ENCODE data around the gene ANKRD22.
"Not testable (repeated sequence)": the region's sequence is repeated elsewhere in the genome, so short reads cannot be mapped to it uniquely, and the experiment has no call there.

ANKRD22 gene

DNA sequence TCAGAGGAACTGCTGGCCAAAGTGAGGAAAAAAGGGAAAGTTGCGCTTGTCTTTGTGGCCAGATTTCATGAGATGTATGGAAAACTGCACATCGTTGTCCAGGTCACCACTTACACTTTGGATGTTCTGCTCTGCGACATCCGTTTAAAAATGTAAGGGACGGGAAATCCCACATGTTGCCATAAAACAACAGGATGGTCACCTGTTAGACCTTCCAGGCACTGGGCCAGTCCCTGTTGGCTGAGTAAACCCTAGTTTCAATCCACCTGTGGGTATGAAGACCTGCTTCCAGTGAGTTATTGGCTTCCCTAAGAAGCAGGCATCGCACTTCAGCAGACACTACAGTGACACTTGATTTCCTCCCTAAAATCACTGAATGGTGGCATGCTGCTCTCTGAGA lies 25.7 kb upstream of the ANKRD22 start:
- no peak for DNase-seq (ENCODE audit: low read depth, low spot score)

DNA sequence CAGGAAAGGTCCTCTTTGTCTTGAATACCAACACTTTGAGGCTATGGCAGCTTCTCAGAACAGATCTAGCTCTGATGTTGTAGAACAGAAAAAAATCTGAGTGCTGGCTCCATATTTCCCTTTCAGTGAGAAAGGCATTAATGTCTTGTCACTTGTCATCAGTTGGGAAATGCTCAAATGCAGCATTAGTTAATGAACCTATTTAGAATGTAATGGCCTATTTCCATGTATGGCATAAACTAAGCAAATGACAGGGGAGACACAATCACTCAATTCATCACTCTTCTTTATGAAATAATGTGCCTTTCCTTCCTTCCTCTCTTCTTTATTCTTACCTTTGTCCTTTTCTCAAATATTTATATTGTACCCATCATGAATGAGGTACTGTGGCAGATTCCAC lies 23.4 kb upstream of the ANKRD22 start:
- DNase-seq (ENCODE audit: low read depth, low spot score): no peak

DNA sequence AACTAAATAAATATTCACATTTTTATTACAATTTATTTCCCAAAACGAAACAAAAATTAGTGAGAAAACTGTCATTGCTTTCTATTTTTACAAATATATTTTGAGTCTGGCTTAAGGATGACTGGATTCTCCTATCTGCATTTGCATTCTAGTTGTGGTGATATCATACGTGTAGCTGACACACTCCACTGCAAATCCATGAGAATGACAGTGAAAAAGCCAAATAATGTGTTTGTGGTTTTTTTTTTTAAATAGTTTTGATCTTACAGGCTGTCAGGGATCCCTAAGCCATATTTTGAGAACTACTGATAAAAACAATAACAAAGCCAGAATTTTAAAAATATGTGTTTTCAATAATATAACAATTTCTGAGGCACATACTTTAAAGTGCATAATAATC lies 22.6 kb upstream of the ANKRD22 start:
- no peak for DNase-seq (ENCODE audit: low read depth, low spot score)

DNA sequence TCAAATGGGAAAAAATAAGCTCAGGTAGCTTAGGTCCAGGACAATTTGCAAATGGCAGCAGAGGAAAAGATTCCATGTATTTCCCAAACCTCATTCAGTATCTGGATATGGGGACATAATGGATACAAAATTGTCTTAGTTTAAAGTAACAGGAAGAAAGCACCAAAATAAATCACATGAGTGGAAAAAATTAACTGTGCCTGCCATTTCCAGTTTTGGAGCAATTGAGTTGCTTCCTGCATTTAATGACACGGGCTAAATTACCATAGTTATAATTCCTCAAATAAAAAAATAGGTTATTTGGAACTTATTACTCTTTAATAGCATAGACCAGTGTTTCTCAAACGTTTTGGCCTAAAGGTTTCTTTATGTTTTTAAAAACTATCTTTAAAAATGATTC lies 22.1 kb upstream of the ANKRD22 start:
- no peak for DNase-seq (ENCODE audit: low read depth, low spot score)

DNA sequence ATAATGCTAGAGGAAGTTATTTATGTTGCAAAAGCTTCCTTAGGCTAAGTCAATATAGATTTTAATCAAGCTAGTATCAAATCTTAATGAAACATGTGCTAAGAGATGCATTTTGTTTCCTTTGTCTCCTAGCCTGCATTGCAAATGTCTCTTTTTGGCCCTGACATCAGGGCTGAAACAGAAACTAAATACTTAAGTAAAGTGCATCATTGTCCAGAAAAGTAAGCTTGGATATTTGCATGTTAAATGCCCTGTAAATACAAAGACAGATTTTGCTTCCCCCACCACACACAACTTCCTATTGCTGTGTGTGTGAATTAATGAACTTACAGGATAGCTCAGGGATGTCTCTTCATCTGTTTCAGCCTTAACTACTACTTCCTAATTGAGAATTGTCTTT lies 18.4 kb upstream of the ANKRD22 start:
- DNase-seq (ENCODE audit: low read depth, low spot score): no peak

DNA sequence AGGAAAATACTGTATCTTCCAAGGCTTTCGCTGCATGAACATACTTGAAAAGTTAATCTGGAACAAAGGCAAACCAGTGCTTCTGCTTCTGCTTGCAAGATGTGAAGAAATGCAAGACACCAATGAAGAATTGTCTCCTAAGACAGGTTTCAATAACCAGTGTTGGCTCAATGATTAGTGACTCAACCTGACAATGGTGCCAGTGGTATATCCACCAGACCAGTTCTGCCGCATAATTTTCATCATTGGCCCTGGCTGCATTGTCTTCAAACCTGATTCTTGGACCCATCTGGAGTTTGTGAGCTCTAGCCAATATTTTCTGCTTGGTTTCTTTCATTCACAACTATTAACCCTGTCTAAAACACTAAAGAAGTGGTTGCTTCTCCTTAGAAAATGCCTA lies 14.8 kb upstream of the ANKRD22 start:
- no peak for DNase-seq (ENCODE audit: low read depth, low spot score)

DNA sequence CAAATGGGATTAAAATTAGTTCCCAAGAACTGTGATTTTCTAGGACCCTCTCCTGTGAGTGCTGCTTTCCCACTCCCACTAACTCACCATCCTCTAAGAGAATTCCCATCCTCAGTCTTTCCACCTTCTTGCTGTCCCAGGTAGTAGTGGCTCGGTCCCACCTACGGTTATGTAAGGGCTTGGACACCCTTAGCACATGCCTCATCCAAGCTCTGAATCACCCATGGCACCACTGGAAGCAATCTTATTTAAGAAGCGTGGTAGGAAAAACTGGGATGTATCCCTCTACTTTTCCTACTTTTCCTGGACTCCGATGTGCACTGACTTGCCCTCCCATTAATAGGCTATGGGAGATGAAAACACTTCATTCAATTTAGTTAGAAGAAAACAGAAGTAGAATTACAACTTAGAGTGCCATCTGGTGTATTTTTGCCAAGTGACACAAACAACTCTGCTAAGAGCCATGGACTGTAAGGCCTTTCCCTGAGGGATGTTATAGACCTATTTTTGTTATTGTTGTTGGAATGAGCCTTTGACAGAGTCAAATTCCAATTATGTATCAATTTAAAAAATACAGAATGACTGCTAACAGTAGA lies 13.7 kb upstream of the ANKRD22 start:
- DNase-seq (ENCODE audit: low read depth, low spot score): no peak

DNA sequence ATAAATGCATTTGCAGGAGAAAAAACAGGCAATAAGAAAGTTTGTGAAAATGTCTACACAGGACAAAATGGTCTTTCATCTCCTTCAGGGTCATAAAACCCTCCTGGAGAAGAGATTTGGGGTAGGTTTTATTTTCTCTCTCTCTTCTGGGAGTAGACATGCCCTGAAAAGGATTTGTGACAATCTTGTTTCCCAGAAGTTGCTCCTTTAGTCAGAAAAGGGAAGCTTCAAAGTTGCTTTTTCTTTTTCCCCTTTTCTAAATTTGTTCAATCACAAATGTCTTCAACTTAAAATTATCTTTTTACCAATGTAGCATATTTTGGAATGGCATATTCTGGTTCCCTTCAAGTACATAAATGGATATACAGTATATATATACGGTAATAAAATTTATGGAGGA lies 9.4 kb upstream of the ANKRD22 start:
- DNase-seq (ENCODE audit: low read depth, low spot score): no peak

DNA sequence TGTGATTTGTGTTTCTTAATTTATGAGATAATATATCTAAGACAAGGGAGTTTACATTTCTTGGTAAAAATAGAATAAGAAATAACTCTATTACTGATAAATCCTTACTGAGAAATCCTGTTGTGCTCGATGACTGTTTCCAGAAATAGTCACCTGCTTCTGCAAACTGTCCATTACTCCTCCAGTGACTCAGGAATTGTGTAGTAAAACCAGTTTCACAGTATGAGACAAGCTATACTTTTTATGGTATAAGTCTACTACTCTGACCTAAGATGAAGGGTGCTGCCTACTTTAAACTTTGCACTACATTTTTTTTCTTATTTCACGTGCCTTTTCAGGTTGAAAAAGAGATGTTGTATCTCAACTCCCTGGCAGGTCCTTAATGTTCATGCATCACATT lies 6.8 kb upstream of the ANKRD22 start:
- DNase-seq (ENCODE audit: low read depth, low spot score): no peak

DNA sequence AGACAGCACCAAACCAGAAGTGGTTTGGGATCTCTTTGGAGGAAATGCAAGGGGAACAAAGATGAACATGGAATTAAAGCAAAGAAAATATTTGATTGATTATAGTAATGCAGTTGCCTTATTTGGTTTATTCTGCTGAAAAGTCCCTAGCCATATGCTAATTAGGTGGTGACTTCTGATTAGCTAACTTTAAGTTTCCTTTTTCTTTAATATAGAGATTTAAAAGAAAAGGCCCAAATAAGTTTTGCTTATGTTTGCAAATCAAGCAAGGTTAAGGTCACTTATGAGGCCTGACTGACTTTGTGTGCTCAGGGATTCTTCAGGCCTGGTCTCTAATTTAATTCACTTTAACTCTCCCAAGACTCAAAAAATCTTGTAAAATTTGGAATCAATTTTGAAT lies 6.2 kb upstream of the ANKRD22 start:
- no peak for DNase-seq (ENCODE audit: low read depth, low spot score)

DNA sequence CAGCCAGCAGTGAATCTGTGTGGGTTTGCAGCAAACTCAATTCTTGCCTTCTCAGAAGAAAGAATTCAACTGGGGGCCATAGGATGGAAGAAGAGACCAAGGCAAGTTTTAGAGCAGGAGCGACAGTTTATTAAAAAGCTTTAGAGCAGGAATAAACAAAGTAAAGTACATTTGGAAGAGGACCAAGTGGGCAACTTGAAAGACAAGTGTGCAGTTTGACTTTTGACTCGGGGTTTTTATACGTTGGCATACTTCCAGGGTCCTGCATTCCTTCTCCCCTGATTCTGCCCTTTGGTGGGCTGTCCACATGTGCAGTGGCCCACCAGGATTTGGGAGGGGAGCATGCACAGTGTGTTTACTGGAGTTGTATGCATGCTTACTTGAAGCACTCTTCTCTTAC lies 3.0 kb upstream of the ANKRD22 start:
- DNase-seq (ENCODE audit: low read depth, low spot score): no peak

DNA sequence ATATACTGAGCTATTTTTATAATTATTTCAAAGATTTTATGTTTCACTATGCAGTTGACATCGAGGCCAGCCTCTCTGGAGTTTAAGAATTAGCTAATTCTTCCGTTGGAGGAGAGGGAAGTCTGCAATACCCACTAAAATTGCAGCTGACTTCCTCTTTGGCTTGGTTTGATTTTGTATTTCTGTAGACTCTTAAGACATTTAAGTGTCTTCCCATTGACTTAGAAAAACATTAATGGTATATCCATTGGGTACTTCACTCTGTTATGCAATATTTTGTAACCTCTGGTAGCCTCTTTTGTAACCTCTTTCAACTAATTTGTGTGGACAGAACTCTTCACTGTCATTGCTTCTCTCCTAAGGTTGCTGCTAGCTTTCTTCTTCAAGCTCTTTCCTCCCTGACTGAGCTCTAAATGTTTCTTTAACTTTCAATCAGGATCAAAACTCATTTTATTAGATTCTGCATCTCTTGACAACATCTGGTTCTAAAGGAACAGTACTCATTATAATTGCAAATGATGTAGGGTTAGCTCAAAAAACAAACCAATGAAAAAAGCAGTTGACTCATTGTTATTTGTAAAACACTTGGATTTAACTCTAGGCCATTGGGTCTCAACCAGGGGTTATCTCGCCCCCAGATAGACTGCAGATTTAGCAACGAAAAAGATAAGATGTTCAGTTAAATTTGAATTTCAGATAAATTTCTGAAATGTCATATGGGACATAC lies 1.7 kb upstream of the ANKRD22 start:
- no peak for DNase-seq (ENCODE audit: low read depth, low spot score)

DNA sequence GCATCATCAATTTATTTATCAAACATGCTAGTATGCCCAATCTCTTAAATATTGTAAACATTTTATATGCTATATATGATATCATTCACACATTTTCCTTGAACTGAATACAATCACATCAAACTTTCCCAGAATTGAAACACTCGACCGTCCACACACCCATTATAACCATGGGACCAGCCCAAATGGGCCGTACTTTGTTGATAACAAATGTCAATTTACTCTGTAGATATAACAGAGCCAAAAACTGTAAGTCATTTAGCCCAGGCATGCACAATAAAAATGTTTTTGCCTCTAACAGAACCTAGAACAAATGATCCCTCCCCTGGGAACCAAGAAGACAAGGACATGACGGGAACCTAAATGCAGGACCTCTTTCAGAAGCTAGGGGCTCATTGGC lies 683 bp upstream of the ANKRD22 start:
- DNase-seq (ENCODE audit: low read depth, low spot score): no peak

DNA sequence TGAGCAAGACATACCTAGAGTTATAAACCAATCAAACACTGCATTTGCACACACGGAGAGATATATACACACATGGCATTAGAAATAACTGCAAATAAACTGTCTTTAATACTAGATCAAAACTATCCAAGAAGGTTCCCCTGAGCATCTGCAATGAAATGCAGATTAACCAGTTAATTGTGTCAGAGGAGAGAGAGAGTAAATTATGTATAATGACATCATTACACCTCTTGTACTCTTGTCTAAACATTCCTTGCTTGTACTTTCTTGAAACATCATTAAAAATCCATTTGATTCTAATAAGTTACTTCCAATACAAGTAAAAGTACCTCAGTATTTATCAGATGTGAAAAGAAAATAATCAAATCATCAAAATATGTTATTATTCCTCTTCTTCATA lies 932 bp downstream of the ANKRD22 start:
- no peak for DNase-seq (ENCODE audit: low read depth, low spot score)

DNA sequence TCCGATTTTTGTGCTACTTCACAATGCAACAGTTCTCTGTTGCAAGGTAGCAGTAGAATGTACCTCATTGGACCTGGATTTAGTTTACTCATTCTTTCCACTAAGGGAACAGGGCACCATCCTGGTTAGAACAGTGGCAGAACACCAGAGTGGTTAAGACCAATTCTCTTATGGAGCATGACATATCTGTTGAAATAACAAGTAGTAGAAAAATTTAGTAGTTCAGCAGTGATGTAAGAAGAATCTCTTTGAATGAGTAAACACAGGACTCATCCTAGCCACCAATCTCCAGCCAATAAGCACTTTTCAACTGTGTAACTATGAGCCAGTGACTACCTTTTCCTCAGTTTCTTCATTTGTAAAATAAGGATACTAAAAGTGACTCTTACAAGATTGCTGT lies 2.4 kb downstream of the ANKRD22 start:
- DNase-seq (ENCODE audit: low read depth, low spot score): no peak

DNA sequence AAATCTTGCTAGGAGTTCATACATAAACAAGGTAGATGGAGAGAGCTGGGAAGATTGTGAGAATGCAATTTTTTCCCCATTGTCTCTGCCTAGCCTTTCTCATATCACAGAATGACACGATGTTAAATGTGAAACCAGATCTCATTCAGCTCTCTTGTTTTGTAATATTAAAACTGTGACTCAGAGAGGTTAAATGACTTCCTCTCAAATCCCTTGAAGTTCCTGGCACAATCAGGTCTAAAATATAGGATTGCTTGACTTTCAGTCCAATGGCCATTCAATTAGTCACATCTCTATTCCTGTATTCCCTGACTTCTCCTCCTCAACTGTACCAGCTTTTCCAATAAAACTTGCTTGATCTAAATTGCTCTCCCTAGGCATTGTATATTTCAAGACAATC lies 3.1 kb downstream of the ANKRD22 start:
- DNase-seq (ENCODE audit: low read depth, low spot score): no peak

DNA sequence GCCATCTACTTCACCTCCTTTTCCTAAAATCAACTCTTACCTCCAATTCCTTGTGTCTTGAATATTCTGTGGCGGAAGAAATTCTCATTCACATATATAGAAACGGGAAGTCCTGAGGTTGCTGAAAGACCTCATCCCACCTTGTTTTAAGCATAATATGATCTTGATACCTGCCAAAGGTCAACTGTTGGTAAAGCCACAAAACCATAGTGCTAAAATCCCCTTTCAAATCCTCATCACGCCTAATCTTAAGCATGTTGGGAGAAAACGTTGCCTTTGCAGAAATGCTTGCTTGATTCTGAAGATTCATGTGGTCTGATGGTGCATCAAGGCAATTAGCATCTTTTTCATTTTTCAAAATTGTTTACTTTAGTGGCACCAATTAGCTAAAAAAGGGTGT lies 8.5 kb downstream of the ANKRD22 start:
- DNase-seq (ENCODE audit: low read depth, low spot score): no peak

DNA sequence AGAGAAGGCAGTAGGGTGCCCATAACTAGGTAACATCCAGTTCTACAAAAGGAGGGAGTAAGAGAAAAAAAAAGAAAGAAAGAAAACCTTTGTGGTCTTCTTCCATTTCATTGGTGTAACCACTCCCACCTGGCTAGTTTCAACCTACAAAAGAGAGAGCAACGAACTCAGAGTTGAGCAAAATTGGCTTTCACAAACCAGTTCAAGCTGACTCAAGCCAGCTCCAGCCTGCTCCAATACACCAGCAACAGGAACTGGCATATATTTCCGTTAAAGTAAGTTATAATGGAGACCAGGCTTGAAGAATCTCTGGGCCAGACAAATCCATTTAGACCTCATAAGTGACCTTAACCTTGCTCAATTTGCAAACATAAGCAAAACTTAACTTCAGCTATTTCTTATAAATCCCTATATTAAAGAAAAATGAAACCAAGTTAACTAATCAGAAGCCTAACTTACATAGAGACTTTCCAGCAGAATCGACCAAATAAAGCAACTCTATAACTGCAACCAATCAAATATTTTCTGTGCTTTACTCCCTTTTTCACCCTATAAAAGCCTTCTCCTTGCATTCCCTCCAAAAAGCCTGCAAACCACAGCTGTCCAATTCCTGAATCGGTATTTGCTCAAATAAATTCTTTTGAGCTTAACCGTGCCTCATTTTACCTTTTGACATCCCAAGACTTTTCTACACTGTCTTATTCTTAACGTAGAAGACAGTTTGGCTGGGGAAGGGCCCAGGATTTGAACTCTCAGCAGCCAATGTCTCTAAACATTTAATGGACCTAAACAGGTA lies 10.1 kb downstream of the ANKRD22 start:
- DNase-seq (ENCODE audit: low read depth, low spot score): no peak

DNA sequence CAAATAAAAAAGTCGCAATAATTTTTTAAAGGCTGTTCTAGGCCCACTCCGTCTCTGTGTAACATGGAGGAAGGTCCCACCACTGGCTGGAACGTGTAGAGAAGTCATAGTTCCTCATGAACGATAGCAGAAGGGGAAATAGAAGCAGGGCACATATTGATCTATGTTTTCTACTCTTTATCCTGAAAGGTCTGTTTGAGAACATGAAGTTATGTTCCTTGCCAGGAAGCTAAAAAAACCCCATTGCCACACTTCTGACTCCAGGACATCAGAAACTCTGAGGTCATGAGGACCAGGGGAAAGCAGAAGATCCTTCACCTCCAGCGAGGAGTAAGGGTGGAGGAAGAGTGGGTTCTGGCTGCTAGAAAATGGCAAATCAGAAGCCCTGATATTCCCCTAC lies 10.8 kb downstream of the ANKRD22 start:
- no peak for DNase-seq (ENCODE audit: low read depth, low spot score)

DNA sequence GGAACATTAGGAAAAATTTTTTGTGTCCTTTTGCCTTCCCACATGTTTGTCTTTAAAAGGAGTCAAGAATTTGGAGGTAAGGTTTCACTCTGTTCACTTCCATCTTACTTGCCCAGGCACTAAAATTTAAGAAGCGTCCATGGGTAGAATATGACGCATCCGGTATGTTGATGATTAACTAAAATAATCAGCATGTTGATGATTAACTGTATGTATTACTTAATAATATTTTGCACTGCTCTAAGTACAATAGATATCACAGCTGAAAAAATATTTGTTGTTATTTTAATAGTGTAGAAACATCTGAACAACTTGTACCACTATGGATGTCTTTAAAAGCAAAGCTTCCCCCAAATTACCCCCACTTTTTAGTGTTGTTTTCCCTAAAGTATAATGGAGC lies 11.5 kb downstream of the ANKRD22 start:
- DNase-seq (ENCODE audit: low read depth, low spot score): no peak

DNA sequence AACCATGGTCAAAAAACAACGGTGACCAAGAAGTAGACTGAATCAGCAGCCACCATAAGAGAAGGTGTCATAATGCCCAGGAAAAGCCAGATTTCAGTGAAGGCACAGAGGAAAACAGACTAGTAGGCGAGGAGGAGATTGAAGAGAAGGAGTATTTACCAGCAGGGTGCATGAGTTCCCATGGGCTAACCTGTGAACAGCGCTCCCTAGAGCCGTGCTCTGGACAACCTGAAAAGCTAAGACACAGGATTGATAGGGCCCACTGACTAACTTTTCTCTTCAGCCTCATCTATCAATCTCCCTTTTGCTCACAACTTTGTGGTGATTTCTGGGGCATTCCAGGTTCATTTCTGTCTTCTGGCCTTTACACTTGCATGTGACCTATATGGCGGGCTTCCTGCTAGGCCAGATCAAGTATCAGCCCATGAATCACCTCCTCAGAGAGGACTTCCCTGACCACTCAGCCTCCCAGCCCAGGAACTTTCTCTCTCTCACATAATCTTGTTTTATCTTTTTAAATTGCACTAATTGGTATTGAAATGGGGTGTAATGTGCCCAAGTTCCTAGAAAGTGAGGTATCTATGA lies 12.8 kb downstream of the ANKRD22 start:
- DNase-seq (ENCODE audit: low read depth, low spot score): no peak

DNA sequence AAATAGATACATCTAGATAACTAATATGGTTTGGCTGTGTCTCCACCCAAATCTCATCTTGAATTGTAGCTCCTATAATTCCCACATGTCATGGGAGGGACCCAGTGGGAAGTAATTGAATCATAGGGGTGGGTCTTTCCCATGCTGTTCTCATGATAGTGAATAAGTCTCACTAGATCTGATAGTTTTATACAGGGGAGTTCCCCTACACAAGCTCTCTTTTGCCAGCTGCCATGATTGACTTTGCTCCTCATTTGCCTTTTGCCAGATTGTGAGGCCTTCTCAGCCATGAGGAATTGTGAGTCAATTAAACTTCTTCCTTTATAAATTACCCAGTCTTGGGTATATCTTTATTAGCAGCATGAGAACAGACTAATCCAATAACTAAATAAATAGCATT lies 14.0 kb downstream of the ANKRD22 start:
- DNase-seq (ENCODE audit: low read depth, low spot score): not testable (repeated sequence)

DNA sequence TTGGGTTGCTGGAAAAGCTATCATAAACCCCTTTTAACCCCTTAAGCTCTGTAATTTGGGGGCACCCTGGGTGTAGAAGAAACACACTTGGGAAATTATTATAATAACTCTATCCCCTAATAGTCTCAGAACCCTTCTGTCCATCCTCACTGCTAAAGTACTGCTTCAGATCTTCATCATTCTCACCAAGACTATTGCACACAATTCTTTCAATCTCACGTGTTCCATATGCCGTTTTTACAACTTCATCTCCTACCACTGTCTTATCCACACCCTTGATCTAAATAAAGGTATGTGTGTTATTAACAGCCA lies 15.8 kb downstream of the ANKRD22 start:
- no peak for DNase-seq (ENCODE audit: low read depth, low spot score)
